Measurements from ENCODE around the gene ERAL1.
A peak's percentile ranks its signal among the peaks of the same experiment; 100 is the strongest.
"Not testable (repeated sequence)": the region's sequence is repeated elsewhere in the genome, so short reads cannot be mapped to it uniquely, and the experiment has no call there.

Gene ERAL1

GRCh38 chr17:28854457-28855335, at the start of gene ERAL1:
TSS of gene ERAL1 (plus strand) at chr17:28855016. CDS start at chr17:28855035, 19 bp downstream.
- DNase-seq (ENCODE audit: low read depth in 3 of 3), result peak; percentile 63 to 73 (median 65)

GRCh38 chr17:28807925-28808634, 46.7 kb upstream of the ERAL1 start:
- DNase-seq (ENCODE audit: low read depth in 3 of 3), result no peak

GRCh38 chr17:28810437-28810836, 44.4 kb upstream of the ERAL1 start:
- no peak for DNase-seq (ENCODE audit: low read depth in 3 of 3)

DNA sequence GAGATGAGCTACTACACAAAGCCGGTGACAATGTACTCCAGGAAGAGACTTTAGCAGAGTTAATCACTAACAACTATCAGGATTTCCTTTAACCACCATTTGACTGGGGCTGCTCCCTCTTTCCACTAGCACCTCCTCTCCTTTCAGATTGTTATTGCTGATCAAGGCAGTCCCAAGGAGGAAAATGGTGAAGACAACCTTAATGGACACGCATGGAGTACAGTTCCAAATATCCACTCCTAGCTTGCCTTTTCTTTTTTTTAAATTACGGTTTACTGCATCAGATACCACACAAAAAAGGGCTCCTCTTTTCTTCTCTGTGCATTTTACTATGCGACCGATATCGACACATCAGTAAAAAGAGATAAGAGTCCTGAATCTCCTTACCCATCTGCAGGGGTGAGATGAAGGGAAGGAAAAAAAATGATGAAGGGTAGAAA, 43.1 kb upstream of the ERAL1 start:
- no peak for DNase-seq (ENCODE audit: low read depth in 3 of 3)

- DNase-seq (ENCODE audit: low read depth in 3 of 3), result peak; percentile 88 to 91 (median 90)
These were observed 42.6 kb upstream of the ERAL1 start for GRCh38 chr17:28812091-28812747.

GRCh38 chr17:28812748-28813377, 42.0 kb upstream of the ERAL1 start:
- DNase-seq (ENCODE audit: low read depth in 3 of 3), result no peak

- no peak for DNase-seq (ENCODE audit: low read depth in 3 of 3)
These were observed 38.3 kb upstream of the ERAL1 start for GRCh38 chr17:28816540-28816939.

- no peak for DNase-seq (ENCODE audit: low read depth in 3 of 3)
These were observed 36.0 kb upstream of the ERAL1 start for GRCh38 chr17:28818819-28819221.

DNA sequence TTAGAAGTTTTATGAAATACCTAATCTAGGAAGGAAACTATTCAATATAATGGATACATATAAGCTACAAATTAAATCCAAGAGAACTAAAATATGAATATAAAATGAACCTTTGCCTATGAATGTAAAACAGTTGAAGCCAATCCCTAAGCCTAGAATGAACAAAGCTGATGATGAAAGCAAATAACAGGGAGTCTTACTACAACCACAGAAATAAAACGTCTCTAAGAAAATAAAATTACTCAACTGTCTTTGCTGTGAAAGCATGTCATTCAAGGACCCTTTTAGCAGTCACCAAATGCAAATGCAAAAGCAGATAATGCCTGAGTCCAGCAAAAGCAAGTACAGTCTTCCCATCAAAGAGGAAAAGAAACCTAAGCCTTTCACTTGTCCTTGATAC, 35.2 kb upstream of the ERAL1 start:
- DNase-seq (ENCODE audit: low read depth in 3 of 3), result no peak

GRCh38 chr17:28827672-28828071, 27.1 kb upstream of the ERAL1 start:
- no peak for DNase-seq (ENCODE audit: low read depth in 3 of 3)

DNA sequence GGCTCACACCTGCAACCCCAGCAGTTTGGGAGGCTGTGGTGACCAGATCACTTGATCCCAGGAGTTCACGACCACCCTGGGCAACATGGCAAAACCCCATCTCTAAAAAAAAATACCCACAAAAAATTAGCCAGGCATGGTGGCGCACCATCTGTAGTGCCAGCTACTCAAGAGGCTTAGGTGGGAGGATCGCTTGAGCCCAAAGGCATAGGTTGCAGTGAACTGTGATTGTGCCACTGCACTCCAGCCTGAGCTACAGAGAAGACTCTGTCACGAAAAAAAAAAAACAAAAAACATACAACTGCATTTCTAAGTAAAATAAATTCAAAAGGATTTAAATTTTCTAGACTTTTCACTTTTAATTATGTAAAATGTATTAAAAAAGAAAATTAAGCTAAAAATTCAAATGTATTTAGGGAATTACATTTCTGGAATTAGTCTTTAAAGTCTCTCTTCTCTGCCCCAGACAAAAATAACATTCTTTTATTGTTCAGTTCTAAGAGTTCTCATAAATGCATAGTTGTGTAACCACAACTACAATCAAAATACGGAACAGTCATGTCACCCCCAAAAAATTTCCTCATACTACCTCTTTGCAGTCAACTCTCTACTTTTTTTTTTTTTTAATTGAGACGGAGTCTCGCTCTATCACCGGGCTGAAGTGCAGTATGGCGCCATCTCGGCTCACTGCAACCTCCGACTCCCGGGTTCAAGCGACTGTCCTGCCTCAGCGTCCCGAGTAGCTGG, 26.3 kb upstream of the ERAL1 start:
- no peak for DNase-seq (ENCODE audit: low read depth in 3 of 3)

- no peak for DNase-seq (ENCODE audit: low read depth in 3 of 3)
These were observed 20.4 kb upstream of the ERAL1 start for GRCh38 chr17:28834420-28834819.

GRCh38 chr17:28836541-28836940, 18.3 kb upstream of the ERAL1 start:
- DNase-seq (ENCODE audit: low read depth in 3 of 3), result not testable (repeated sequence)

DNA sequence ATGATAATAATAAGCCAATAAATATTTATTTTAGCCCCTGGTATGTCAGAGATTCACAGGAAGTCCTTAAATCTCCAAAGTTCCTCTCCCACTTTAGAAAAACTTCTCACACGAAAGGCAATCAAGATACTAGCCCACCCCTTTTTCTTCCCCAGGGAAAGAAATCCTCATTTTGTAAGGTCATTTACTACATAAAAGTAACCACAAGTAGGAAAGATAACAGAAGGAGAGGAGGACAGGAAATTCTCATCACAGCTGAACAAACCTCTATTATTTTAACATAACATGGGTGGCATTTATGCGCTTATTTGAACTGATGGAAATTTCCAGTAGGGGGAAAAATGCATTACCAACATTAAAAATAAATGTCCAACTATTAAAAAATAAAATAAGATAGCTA, 15.6 kb upstream of the ERAL1 start:
- DNase-seq (ENCODE audit: low read depth in 3 of 3), result no peak

DNA sequence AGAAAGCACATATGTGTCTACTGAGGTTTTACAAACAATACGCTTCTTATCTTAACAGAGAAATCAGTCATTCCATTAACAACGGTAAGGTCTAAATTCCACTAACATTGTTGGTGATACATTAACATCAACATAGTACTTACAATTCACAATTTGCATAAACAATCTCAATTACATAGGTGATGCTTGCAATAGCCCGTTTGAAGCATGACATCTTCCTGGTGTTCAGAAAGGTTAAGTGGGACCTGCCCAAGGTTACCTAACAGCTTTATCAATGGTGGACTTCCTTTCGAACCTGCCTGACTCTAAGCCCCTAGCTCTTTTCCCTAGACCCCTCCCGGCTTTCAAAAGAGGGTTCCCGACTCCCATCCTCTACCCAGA, 12.9 kb upstream of the ERAL1 start:
- no peak for DNase-seq (ENCODE audit: low read depth in 3 of 3)

GRCh38 chr17:28842282-28843012, 12.4 kb upstream of the ERAL1 start, which contains the start of gene FAM222B:
TSS of gene FAM222B (minus strand) at chr17:28842790. CDS start at chr17:28766667, 76,123 bp downstream.
- peak; percentile 67 to 74 (median 71) for DNase-seq (ENCODE audit: low read depth in 3 of 3)

DNA sequence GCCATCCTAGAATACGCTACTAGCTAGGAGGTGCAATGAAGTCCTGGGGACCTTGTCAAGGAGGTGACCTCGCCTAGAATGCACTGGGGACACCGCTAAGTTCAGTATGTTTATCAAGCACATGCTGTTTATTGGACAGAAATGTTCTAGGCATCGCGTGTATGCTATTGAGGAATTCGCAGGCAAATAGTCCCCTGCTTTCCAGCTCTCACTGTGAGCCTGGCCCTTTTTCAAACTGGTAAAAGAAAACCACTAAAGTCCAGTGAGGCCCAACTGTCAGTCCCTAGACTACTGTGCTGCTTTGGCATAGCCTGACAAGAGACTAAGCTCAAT, 11.0 kb upstream of the ERAL1 start:
- no peak for DNase-seq (ENCODE audit: low read depth in 3 of 3)

GRCh38 chr17:28846231-28846630, 8.6 kb upstream of the ERAL1 start:
- peak in 1 of 3 experiments; percentile 5 for DNase-seq (ENCODE audit: low read depth in 3 of 3)

- DNase-seq (ENCODE audit: low read depth in 3 of 3), result not testable (repeated sequence)
These were observed 8.1 kb upstream of the ERAL1 start for GRCh38 chr17:28846699-28847098.

DNA sequence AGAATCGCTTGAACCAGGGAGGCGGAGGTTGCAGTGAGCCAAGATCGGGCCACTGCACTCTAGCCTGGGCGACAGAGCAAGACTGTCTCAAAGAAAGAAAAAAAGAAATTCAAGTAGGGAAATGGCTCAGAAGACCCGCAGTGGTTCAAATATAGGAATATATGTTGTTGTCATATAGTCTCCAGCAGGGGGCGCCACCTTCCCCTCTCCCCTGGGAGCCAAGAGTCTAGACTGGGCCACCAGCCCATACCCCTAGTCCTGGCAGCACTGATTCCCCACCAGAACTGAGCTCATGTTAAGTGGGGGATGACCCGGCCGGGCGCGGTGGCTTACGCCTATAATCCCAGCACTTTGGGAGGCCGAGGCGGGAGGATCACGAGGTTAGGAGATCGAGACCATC, 6.1 kb upstream of the ERAL1 start:
- peak; percentile 15 to 36 (median 36) for DNase-seq (ENCODE audit: low read depth in 3 of 3)

Measured in stimulated activated CD4-positive, alpha-beta T cell treated with anti-CD3 and anti-CD28 coated beads, TNF-alpha, amount 100 ng/mL, for 4 hours (primary cell).